Sigmoid colon (tissue), 4 donors: ENCODE measurements around the gene MARCHF9.

Source experiments
- EP300 ChIP-seq, 4 donors: sonication (generic); formaldehyde crosslinking; IDR thresholded peaks; one replicate each; pipeline ENCODE4 v1.6.1; 2017; ENCODE audit warnings: antibody characterized with exemption in 4 of 4
- POLR2A ChIP-seq, 2 donors: fragments of 450-650 bp; IDR thresholded peaks; one replicate each; pipeline ENCODE4 v1.6.1; 2016; ENCODE audit warnings: antibody characterized with exemption in 2 of 2, mild to moderate bottlenecking in 2 of 2, moderate library complexity in 2 of 2
- POLR2AphosphoS5 ChIP-seq, 4 donors: sonication (generic); formaldehyde crosslinking; IDR thresholded peaks; one replicate each; pipeline ENCODE4 v1.6.1; 2017; ENCODE audit warnings: antibody characterized with exemption in 4 of 4
- TF ChIP-seq, protein P1 (sequence below), 4 experiments: fragments of 450-650 bp in 3 of 4; fragments of 200-600 bp in 1 of 4; IDR thresholded peaks; one replicate each; pipeline ENCODE4 v1.5.1; 2016 to 2019; ENCODE audit warnings: antibody characterized with exemption in 4 of 4, mild to moderate bottlenecking in 3 of 4, moderate library complexity in 2 of 4

DNA sequence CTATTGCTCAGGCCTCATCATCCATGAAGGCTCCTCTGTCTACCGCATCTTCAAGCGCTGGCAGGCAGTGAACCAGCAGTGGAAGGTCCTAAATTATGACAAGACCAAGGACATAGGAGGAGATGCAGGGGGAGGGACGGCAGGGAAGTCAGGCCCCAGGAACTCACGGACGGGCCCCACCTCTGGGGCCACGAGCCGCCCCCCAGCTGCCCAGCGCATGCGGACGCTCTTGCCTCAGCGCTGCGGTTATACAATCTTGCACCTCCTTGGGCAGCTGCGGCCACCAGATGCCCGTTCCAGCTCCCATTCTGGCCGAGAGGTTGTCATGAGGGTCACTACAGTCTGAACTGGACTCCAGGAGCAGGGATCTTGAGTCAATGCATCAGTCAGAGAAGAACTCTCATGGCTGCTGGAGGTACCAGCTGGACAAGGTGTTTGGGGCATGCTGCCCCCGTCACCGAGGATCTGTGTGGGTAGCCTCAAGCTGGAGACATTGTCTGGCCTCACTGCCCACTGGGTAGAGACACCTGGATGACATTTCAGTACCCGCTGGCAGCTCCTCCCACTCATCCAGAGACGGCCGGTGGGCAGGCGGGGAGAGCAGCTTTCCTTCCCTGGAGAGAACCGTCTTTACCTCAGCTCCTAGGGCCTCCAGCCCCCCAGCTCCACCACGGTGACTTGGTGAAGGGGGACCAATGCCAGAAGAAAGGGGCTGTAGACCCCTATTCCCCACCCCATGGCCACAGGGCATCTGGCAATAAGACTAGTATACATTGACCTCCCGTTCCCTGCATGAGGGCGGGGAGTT, 3.9 kb downstream of the MARCHF9 start:
- TF ChIP-seq, protein P1, sequence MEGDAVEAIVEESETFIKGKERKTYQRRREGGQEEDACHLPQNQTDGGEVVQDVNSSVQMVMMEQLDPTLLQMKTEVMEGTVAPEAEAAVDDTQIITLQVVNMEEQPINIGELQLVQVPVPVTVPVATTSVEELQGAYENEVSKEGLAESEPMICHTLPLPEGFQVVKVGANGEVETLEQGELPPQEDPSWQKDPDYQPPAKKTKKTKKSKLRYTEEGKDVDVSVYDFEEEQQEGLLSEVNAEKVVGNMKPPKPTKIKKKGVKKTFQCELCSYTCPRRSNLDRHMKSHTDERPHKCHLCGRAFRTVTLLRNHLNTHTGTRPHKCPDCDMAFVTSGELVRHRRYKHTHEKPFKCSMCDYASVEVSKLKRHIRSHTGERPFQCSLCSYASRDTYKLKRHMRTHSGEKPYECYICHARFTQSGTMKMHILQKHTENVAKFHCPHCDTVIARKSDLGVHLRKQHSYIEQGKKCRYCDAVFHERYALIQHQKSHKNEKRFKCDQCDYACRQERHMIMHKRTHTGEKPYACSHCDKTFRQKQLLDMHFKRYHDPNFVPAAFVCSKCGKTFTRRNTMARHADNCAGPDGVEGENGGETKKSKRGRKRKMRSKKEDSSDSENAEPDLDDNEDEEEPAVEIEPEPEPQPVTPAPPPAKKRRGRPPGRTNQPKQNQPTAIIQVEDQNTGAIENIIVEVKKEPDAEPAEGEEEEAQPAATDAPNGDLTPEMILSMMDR (IDR thresholded peaks at IDR 0.05): no peak
- no peak for TF ChIP-seq POLR2A (IDR thresholded peaks at IDR 0.05)
- TF ChIP-seq POLR2AphosphoS5 (IDR thresholded peaks at IDR 0.05): no peak
- TF ChIP-seq EP300 (IDR thresholded peaks at IDR 0.05): no peak
